Pancreas (tissue), 10 donors: Measurements from ENCODE around the gene STEAP4. TPM values are rescaled to one million over a fixed set of nuclear protein-coding genes. Genes with fewer than 3 reads are reported as not detected.

Source experiments
- ATAC-seq, 4 donors: fragments of 200-7000 bp; cut with Tn5 transposase; one replicate each; pipeline versions ENCODE4 v1.8.0 to v1.9.1; 2020; ENCODE audit warnings: mild to moderate bottlenecking in 4 of 4, moderate library complexity in 4 of 4
- DNase-seq, 6 donors: peaks; one replicate each; pipeline ENCODE4 v3.0.0-alpha.2; 2020
- FAIRE-seq: peaks from 2 replicates; lab custom pipeline; 2012; peaks lifted over from hg19 to GRCh38; lab: Jason Lieb, UNC
- H3K27ac ChIP-seq, 4 donors: fragments of 200-600 bp; sonication (generic); 1 replicate in 3 of 4; 2 replicates in 1 of 4; pipeline versions ENCODE4 v1.5.0 to v1.8.0; 2020
- H3K27me3 ChIP-seq, 4 donors: fragments of 200-600 bp; one replicate each; pipeline ENCODE4 v1.8.0; 2021
- H3K36me3 ChIP-seq, 3 donors: fragments of 200-600 bp; sonication (generic) in 1 of 3; one replicate each; pipeline versions ENCODE4 v1.5.0 to v1.8.0; 2020 to 2021
- H3K4me1 ChIP-seq, 3 donors: fragments of 200-600 bp; one replicate each; pipeline ENCODE4 v1.8.0; 2021
- H3K4me3 ChIP-seq, 4 donors: fragments of 200-600 bp; sonication (generic) in 2 of 4; one replicate each; pipeline versions ENCODE4 v1.5.0 to v1.8.0; 2020 to 2021
- H3K9me3 ChIP-seq, 4 donors: fragments of 200-600 bp; one replicate each; pipeline ENCODE4 v1.8.0; 2021
- CTCF ChIP-seq, 4 donors: fragments of 200-600 bp; sonication (generic) in 3 of 4; IDR thresholded peaks; one replicate each; pipeline versions ENCODE4 v1.5.0 to v1.8.0; 2021; ENCODE audit warnings: antibody characterized with exemption in 4 of 4
- WGBS, 2 donors: extraction: QIAGEN DNeasy Blood & Tissue Kit; methylation state at CpG; one replicate each; pipeline ENCODE4 v1.1.7; 2013; 5-methylcytosine and 5-hydroxymethylcytosine counted together
- intact Hi-C, 3 donors: fragments of 100-400 bp; cut with DNase I; formaldehyde crosslinking; loops; one replicate each; pipeline versions ENCODE4 v1.11.1 to v1.14.2; 2022
- polyA plus RNA-seq, 2 donors: library from polyadenylated mRNA; stranded (reverse); fragments of 200-250 nt; gene quantifications; one replicate each; pipeline ENCODE4 v1.2.3, GENCODE V29; 2013
- total RNA-seq, 6 donors: library from RNA; stranded (reverse); fragmentation: NEBNext Ultra II Directional in 4 of 6; extraction: Animal tissue kit (Norgen Biotek cat#: 25700) in 4 of 6; gene quantifications; one replicate each; pipeline versions ENCODE4 v1.2.1 to v1.2.4, GENCODE V29; 2021 to 2023
- donor health status: healthy with polysubstance abuse.
- donor health status: DM: no; HTN: no; CAD: no; lungs with moderate emphysema.
- donor health status: DM: no; HTN: no; CAD: no.
- donor health status: control.
- donor health status: control.
- donor health status: Bipolar disorder and iron deficiency.
- donor health status: DM: yes; HTN: yes; CAD: no.
- donor health status: DM: no; HTN: no; CAD: no.
- donor health status: DM: no; HTN: no; CAD: no.
- donor health status: DM: yes; HTN: yes; CAD: no.

The STEAP4 gene
- total and polyA plus RNA-seq, 8 donors: 3.2 to 15.0 (median 7.2) TPM

- FAIRE-seq: no peak
- ATAC-seq: no peak
These were observed 4.2 kb downstream of the STEAP4 start for GRCh38 chr7:88302486-88302885.

GRCh38 chr7:88301924-88302323, 4.8 kb downstream of the STEAP4 start:
- no peak for TF ChIP-seq CTCF (IDR thresholded peaks at IDR 0.05)
- Histone ChIP-seq H3K27ac (no peak overlapping the region), H3K9me3 (no peaks in the 10 kb centered on the region), H3K4me1 (peaks cover 0 to under 1% (median 0%) of the 10 kb centered on the region in 3 donors), H3K27me3 (no peaks in the 10 kb centered on the region), H3K36me3 (no peaks in the 10 kb centered on the region), H3K4me3 (no peak overlapping the region)
- WGBS, 2 donors: 56 to 69% methylated on average over 1 of the region's 1 CpG
- ATAC-seq: no peak
- intact Hi-C loops: no loop called here
- no peak for FAIRE-seq
- no peak for DNase-seq

More at GRCh38 chr7:88302486-88302885, 4.2 kb downstream of the STEAP4 start:
- TF ChIP-seq CTCF (IDR thresholded peaks at IDR 0.05): no peak
- Histone ChIP-seq H3K27ac (no peak overlapping the region), H3K9me3 (no peaks in the 10 kb centered on the region), H3K36me3 (no peaks in the 10 kb centered on the region), H3K27me3 (no peaks in the 10 kb centered on the region), H3K4me1 (peaks cover 0 to 4% (median 0%) of the 10 kb centered on the region in 3 donors), H3K4me3 (no peak overlapping the region)
- no peak for DNase-seq
- 57 to 60% methylated on average over 6 of the region's 6 CpGs for WGBS, 2 donors
- intact Hi-C loops: no loop called here

- H3K9me3 ChIP-seq: no peaks in the 10 kb centered on the region
These were observed 6.2 kb downstream of the STEAP4 start for GRCh38 chr7:88300401-88300945.

GRCh38 chr7:88299126-88299525, 7.6 kb downstream of the STEAP4 start:
- FAIRE-seq: no peak

More at GRCh38 chr7:88300401-88300945, 6.2 kb downstream of the STEAP4 start:
- no peak for TF ChIP-seq CTCF (IDR thresholded peaks at IDR 0.05)
- no peaks in the 10 kb centered on the region for H3K36me3 ChIP-seq
- ATAC-seq: no peak
- DNase-seq: no peak
- FAIRE-seq: no peak
- intact Hi-C loops: no loop called here
- no peak overlapping the region for H3K27ac ChIP-seq
- H3K4me1 ChIP-seq: no peaks in the 10 kb centered on the region
- H3K4me3 ChIP-seq: no peak overlapping the region
- no peaks in the 10 kb centered on the region for H3K27me3 ChIP-seq
- 98 to 100% methylated on average over 1 of the region's 1 CpG for WGBS, 2 donors

More at GRCh38 chr7:88299126-88299525, 7.6 kb downstream of the STEAP4 start:
- WGBS, 2 donors: 43 to 57% methylated on average over 3 of the region's 3 CpGs
- Histone ChIP-seq H3K27ac (no peak overlapping the region), H3K27me3 (no peaks in the 10 kb centered on the region), H3K9me3 (no peaks in the 10 kb centered on the region), H3K36me3 (no peaks in the 10 kb centered on the region), H3K4me1 (no peaks in the 10 kb centered on the region), H3K4me3 (no peak overlapping the region)
- DNase-seq: no peak
- TF ChIP-seq CTCF (IDR thresholded peaks at IDR 0.05): no peak
- no peak for ATAC-seq
- intact Hi-C loops: no loop called here
